ENCODE data around the gene SH2B2.
"Not testable (repeated sequence)": the region's sequence is repeated elsewhere in the genome, so short reads cannot be mapped to it uniquely, and the experiment has no call there.

The SH2B2 gene

GRCh38 chr7:102337420-102337819 lies 50.8 kb downstream of the SH2B2 start:
- DNase-seq, result not testable (repeated sequence)

- DNase-seq, result not testable (repeated sequence)
Measured at GRCh38 chr7:102340599-102341368, 54.1 kb downstream of the SH2B2 start.

GRCh38 chr7:102346983-102347382 lies 60.3 kb downstream of the SH2B2 start:
- DNase-seq, result not testable (repeated sequence)

- DNase-seq, result not testable (repeated sequence)
Measured at GRCh38 chr7:102356344-102356743, 69.7 kb downstream of the SH2B2 start, which contains the start of gene SPDYE6. SPDYE6 (minus strand) TSS chr7:102356444; CDS start chr7:102356023, 421 bp downstream.

GRCh38 chr7:102363549-102364393 lies 77.1 kb downstream of the SH2B2 start:
- peak; percentile 83 for DNase-seq

GRCh38 chr7:102364394-102364886 lies 77.8 kb downstream of the SH2B2 start:
- not testable (repeated sequence) for DNase-seq

- DNase-seq, result not testable (repeated sequence)
Measured at GRCh38 chr7:102365390-102365789, 78.7 kb downstream of the SH2B2 start.

- DNase-seq, result not testable (repeated sequence)
Measured at GRCh38 chr7:102370038-102370437, 83.4 kb downstream of the SH2B2 start.

All from T-helper 9 cell (primary cell).